PC-3 (cell line): ENCODE measurements around the gene CAMK4. TPM values are rescaled to one million over a fixed set of nuclear protein-coding genes. Genes with fewer than 3 reads are reported as not detected.

Source experiments
- ATAC-seq: fragments of 200-7000 bp; cut with Tn5 transposase; 2 replicates; pipeline ENCODE4 v1.9.1; 2020; ENCODE audit warnings: mild to moderate bottlenecking, moderate library complexity
- BruUV-seq: library from RNA; stranded (reverse); fragments of 400-500 nt; replicated peaks from 2 replicates; lab custom pipeline; 2021; lab: Mats Ljungman, UMichigan
- CTCF ChIA-PET: fragments of 300-600 bp; sonication (Branson Sonifier 250); formaldehyde crosslinking; loops from one replicate; lab custom pipeline; 2022; ENCODE audit warnings: antibody characterized with exemption; lab: Charles Lee
- POLR2A ChIA-PET: fragments of 300-600 bp; sonication (Branson Sonifier 250); formaldehyde crosslinking; loops from one replicate; lab custom pipeline; 2022; ENCODE audit warnings: antibody characterized with exemption; ENCODE audit not compliant: unreplicated experiment; lab: Charles Lee
- DNase-seq: peaks from one replicate; pipeline ENCODE4 v3.0.0-alpha.2; 2015
- H2AFZ ChIP-seq: fragments of 300-600 bp; sonication (generic); 2 replicates; pipeline ENCODE4 v1.6.0; 2016; ENCODE audit warnings: antibody characterized with exemption, low read length
- H3F3A ChIP-seq: fragments of 300-600 bp; sonication (generic); one replicate; pipeline ENCODE4 v1.6.0; 2017; ENCODE audit warnings: antibody characterized with exemption, low read length, control low read depth, mild to moderate bottlenecking; ENCODE audit not compliant: unreplicated experiment
- H3K27ac ChIP-seq: fragments of 300-600 bp; sonication (generic); 2 replicates; pipeline ENCODE4 v1.5.1; 2016; ENCODE audit warnings: mild to moderate bottlenecking, low read length
- H3K27me3 ChIP-seq: fragments of 300-600 bp; sonication (generic); 2 replicates; pipeline ENCODE4 v1.6.1; 2016; ENCODE audit warnings: low read length, mixed read lengths
- H3K36me3 ChIP-seq: fragments of 300-600 bp; sonication (generic); 2 replicates; pipeline ENCODE4 v1.6.1; 2016; ENCODE audit warnings: low read depth, mixed run types, low read length, mixed read lengths
- H3K4me1 ChIP-seq: fragments of 300-600 bp; sonication (generic); 2 replicates; pipeline ENCODE4 v1.5.1; 2016; ENCODE audit warnings: low read length; ENCODE audit not compliant: insufficient read depth
- H3K4me2 ChIP-seq: fragments of 300-600 bp; sonication (generic); 2 replicates; pipeline ENCODE4 v1.6.0; 2016; ENCODE audit warnings: low read length
- H3K4me3 ChIP-seq: fragments of 300-600 bp; sonication (generic); 2 replicates; pipeline ENCODE4 v1.5.1; 2016; ENCODE audit warnings: mild to moderate bottlenecking, low read length, mixed read lengths
- H3K79me2 ChIP-seq: fragments of 300-600 bp; sonication (generic); 2 replicates; pipeline ENCODE4 v1.6.1; 2017; ENCODE audit warnings: low read length, mixed read lengths
- H3K9ac ChIP-seq: fragments of 300-600 bp; sonication (generic); 2 replicates; pipeline ENCODE4 v1.6.0; 2016; ENCODE audit warnings: mild to moderate bottlenecking, low read length
- H3K9me2 ChIP-seq: fragments of 300-600 bp; sonication (generic); replicated peaks from 2 replicates; pipeline ENCODE4 v1.6.1; 2016; ENCODE audit warnings: mixed run types, low read length, mixed read lengths
- H3K9me3 ChIP-seq: fragments of 300-600 bp; sonication (generic); 2 replicates; pipeline ENCODE4 v1.6.1; 2016; ENCODE audit warnings: low read length, mixed read lengths
- H4K20me1 ChIP-seq: fragments of 300-600 bp; sonication (generic); 2 replicates; pipeline ENCODE4 v1.6.1; 2016; ENCODE audit warnings: low read length, mixed read lengths
- EZH2 ChIP-seq: fragments of 300-600 bp; sonication (generic); IDR thresholded peaks from one replicate; pipeline ENCODE4 v1.6.1; 2017; ENCODE audit warnings: antibody characterized with exemption, mild to moderate bottlenecking, low read length; ENCODE audit not compliant: unreplicated experiment
- EZH2phosphoT487 ChIP-seq: fragments of 300-600 bp; sonication (generic); IDR thresholded peaks from 2 replicates; pipeline ENCODE4 v1.6.1; 2018; ENCODE audit warnings: mild to moderate bottlenecking, antibody characterized with exemption, low read length, borderline replicate concordance
- intact Hi-C: fragments of 100-400 bp; cut with micrococcal nuclease; formaldehyde crosslinking; loops from 2 replicates; pipeline ENCODE4 v1.9.0; 2023
- total RNA-seq: library from RNA; depleted of rRNA; stranded (reverse); fragments of >200 nt; gene quantifications from 2 replicates; pipeline ENCODE4 v1.2.3, GENCODE V29; 2014
- TF ChIP-seq, protein P1 (sequence below): fragments of 300-600 bp; sonication (generic); conservative IDR thresholded peaks from 2 replicates; pipeline ENCODE4 v1.5.1; 2017; ENCODE audit warnings: antibody characterized with exemption, low read depth, mild to moderate bottlenecking, low read length

CAMK4 gene
- total RNA-seq, 1 experiment from 2014 or later, result 0.55 TPM

DNA sequence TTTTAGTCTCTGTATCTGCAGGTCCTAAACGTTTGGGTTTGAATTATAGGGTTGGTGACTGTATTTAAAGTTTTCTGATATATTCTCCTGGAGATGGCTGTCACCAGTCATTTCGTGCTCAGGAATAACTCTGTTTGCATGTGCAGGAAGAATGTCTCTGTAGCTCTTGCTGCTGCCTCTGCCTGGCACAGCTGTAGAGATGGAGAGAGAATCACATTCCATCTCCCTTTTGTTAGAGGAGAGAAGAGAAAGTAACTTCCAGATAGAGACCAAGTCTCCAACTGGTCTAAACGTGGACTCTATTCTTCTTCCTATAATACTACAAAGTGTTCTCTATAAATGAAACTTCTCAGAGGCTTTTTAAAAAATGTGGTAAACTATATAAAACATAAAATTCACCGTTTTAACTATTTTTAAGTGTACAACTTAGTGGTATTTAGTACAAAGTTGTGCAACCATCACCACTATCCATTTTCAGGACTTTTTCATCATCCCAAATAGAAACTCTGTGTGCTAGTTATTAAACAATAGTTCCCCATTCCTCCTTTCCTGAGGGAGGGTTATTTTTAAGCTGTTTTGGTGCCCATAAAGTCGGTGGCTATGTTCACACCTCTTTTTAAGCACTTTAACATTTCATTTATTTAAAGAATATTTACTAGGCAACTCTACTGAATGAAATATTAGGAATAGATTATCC is 308.9 kb downstream of the CAMK4 start:
- H3K27me3 ChIP-seq, result no peaks in the 10 kb centered on the region
- intact Hi-C loops, result no loop called here
- ATAC-seq (no peak), DNase-seq (no peak)
- no peaks in the 10 kb centered on the region for H3K9me2 ChIP-seq
- CTCF ChIA-PET, result no interaction called here
- H3K4me3 ChIP-seq, result no peak overlapping the region
- H3F3A ChIP-seq, result no peaks in the 10 kb centered on the region
- no peak overlapping the region for H3K27ac ChIP-seq
- POLR2A ChIA-PET, result no interaction called here
- H3K9ac ChIP-seq, result no peak overlapping the region
- no peaks in the 10 kb centered on the region for H3K79me2 ChIP-seq
- no peaks in the 10 kb centered on the region for H3K36me3 ChIP-seq
- H4K20me1 ChIP-seq, result no peaks in the 10 kb centered on the region
- no peak overlapping the region for H3K4me2 ChIP-seq
- H3K9me3 ChIP-seq, result no peaks in the 10 kb centered on the region
- TF ChIP-seq, protein P1, sequence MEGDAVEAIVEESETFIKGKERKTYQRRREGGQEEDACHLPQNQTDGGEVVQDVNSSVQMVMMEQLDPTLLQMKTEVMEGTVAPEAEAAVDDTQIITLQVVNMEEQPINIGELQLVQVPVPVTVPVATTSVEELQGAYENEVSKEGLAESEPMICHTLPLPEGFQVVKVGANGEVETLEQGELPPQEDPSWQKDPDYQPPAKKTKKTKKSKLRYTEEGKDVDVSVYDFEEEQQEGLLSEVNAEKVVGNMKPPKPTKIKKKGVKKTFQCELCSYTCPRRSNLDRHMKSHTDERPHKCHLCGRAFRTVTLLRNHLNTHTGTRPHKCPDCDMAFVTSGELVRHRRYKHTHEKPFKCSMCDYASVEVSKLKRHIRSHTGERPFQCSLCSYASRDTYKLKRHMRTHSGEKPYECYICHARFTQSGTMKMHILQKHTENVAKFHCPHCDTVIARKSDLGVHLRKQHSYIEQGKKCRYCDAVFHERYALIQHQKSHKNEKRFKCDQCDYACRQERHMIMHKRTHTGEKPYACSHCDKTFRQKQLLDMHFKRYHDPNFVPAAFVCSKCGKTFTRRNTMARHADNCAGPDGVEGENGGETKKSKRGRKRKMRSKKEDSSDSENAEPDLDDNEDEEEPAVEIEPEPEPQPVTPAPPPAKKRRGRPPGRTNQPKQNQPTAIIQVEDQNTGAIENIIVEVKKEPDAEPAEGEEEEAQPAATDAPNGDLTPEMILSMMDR, result no peak
- TF ChIP-seq EZH2 (no peak), EZH2phosphoT487 (no peak)
- H3K4me1 ChIP-seq, result peaks cover 6% of the 10 kb centered on the region; the same call in 1 of the 2 replicates
- no TSS peak for BruUV-seq
- no peak overlapping the region for H2AFZ ChIP-seq

DNA sequence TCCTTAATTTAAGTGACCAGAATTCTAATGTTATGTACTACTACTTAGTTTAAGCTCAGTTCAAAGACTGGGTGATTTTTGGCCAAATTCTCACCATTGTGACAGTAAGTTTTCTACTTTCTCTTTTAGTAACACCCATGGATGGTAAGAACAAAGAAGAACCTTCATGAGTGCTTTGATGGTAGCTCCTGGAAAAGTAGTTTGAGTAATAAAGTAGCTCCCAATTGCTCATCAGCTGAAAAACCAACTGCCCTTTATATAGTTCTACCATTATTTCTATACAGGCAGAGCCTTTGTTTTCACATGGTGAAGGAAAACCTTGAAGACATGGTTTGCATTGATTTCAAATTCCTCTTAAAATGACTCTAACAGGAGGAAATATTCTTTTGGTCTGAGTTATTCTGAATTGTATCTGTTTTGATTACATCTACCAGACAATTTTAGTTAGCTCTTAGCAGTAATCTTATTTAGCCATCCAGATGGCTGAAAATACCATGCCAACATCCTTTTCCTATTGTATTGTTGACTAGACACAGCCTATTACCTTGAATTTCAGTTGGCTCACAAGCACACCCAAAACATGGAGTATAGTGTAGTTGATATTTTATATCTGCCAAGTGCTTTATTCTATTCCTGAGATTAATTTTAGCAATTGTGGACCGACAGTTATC is 311.8 kb downstream of the CAMK4 start:
- H3K9me3 ChIP-seq, result no peaks in the 10 kb centered on the region
- no peak overlapping the region for H3K9ac ChIP-seq
- no peak overlapping the region for H3K27ac ChIP-seq
- H3K79me2 ChIP-seq, result no peaks in the 10 kb centered on the region
- H4K20me1 ChIP-seq, result no peaks in the 10 kb centered on the region
- no peaks in the 10 kb centered on the region for H3F3A ChIP-seq
- H3K9me2 ChIP-seq, result no peaks in the 10 kb centered on the region
- BruUV-seq, result no TSS peak
- no peaks in the 10 kb centered on the region for H3K36me3 ChIP-seq
- no peaks in the 10 kb centered on the region for H3K27me3 ChIP-seq
- H3K4me3 ChIP-seq, result no peak overlapping the region
- H3K4me1 ChIP-seq, result no peaks in the 10 kb centered on the region
- H2AFZ ChIP-seq, result no peak overlapping the region
- CTCF ChIA-PET, result no interaction called here
- TF ChIP-seq EZH2, result no peak
- TF ChIP-seq, protein P1, result no peak
- no peak for TF ChIP-seq EZH2phosphoT487
- DNase-seq, result no peak
- no peak overlapping the region for H3K4me2 ChIP-seq
- intact Hi-C loops, result no loop called here
- ATAC-seq, result no peak
- POLR2A ChIA-PET, result no interaction called here
